Ascending aorta (tissue), 2 donors: ENCODE results near the gene HECW1. TPM values are rescaled to one million over a fixed set of nuclear protein-coding genes. Genes with fewer than 3 reads are reported as not detected.

ENCODE experiments used
- DNase-seq, 2 donors: peaks; one replicate each; pipeline ENCODE4 v3.0.0-alpha.2; 2019; ENCODE audit warnings: low spot score in 2 of 2
- H3K27ac ChIP-seq, 2 donors: fragments of 200-600 bp; sonication (generic); one replicate each; pipeline ENCODE4 v1.5.1; 2016 to 2017; ENCODE audit warnings: mild to moderate bottlenecking in 1 of 2
- H3K27me3 ChIP-seq: fragments of 200-600 bp; sonication (generic); one replicate; pipeline ENCODE4 v1.5.1; 2017
- H3K36me3 ChIP-seq, 2 donors: fragments of 200-600 bp; sonication (generic); one replicate each; pipeline ENCODE4 v1.5.1; 2016
- H3K4me1 ChIP-seq, 2 donors: fragments of 200-600 bp; sonication (generic); one replicate each; pipeline ENCODE4 v1.5.1; 2016 to 2017; ENCODE audit warnings: mild to moderate bottlenecking in 1 of 2
- H3K4me3 ChIP-seq, 2 donors: fragments of 200-600 bp; sonication (generic); one replicate each; pipeline ENCODE4 v1.5.1; 2016 to 2017; ENCODE audit warnings: mild to moderate bottlenecking in 1 of 2
- H3K9me3 ChIP-seq, 2 donors: fragments of 200-600 bp; sonication (generic); one replicate each; pipeline ENCODE4 v1.5.1; 2016
- CTCF ChIP-seq, 3 experiments: fragments of 200-600 bp in 2 of 3; fragments of 450-650 bp in 1 of 3; sonication (generic) in 2 of 3; IDR thresholded peaks; one replicate each; pipeline ENCODE4 v1.5.1; 2016 to 2019; ENCODE audit warnings: antibody characterized with exemption in 3 of 3, mild to moderate bottlenecking in 1 of 3, moderate library complexity in 1 of 3
- intact Hi-C: fragments of 100-400 bp; cut with DNase I; formaldehyde crosslinking; loops from one replicate; pipeline ENCODE4 v1.15.1; 2023
- total RNA-seq: library from RNA; depleted of rRNA; stranded (reverse); fragments of >200 nt; gene quantifications from one replicate; pipeline ENCODE4 v1.1.0, GENCODE V29; 2016

The HECW1 gene
- total RNA-seq, 1 donor from 2014 or later = not detected

GRCh38 chr7:43232366-43232765 lies 119.9 kb downstream of the HECW1 start:
- intact Hi-C loops = no loop called here
- Histone ChIP-seq H3K36me3 (no peaks in the 10 kb centered on the region), H3K9me3 (no peaks in the 10 kb centered on the region), H3K27me3 (no peaks in the 10 kb centered on the region), H3K4me1 (no peaks in the 10 kb centered on the region), H3K27ac (no peak overlapping the region), H3K4me3 (no peak overlapping the region)
- TF ChIP-seq CTCF (IDR thresholded peaks at IDR 0.05) = no peak
- DNase-seq = no peak

- Histone ChIP-seq H3K9me3 (no peaks in the 10 kb centered on the region), H3K27ac (no peak overlapping the region), H3K36me3 (no peaks in the 10 kb centered on the region), H3K27me3 (no peaks in the 10 kb centered on the region), H3K4me1 (no peaks in the 10 kb centered on the region), H3K4me3 (no peak overlapping the region)
- no peak for DNase-seq
- intact Hi-C loops = no loop called here
- no peak for TF ChIP-seq CTCF (IDR thresholded peaks at IDR 0.05)
Observed at GRCh38 chr7:43234073-43234472, 121.6 kb downstream of the HECW1 start.

GRCh38 chr7:43234968-43235367 lies 122.5 kb downstream of the HECW1 start:
- no peaks in the 10 kb centered on the region for H3K9me3 ChIP-seq
- no peak for DNase-seq
- no peak overlapping the region for H3K4me3 ChIP-seq
- no peaks in the 10 kb centered on the region for H3K36me3 ChIP-seq
- H3K27ac ChIP-seq = no peak overlapping the region
- H3K4me1 ChIP-seq = no peaks in the 10 kb centered on the region
- intact Hi-C loops = no loop called here
- no peak for TF ChIP-seq CTCF (IDR thresholded peaks at IDR 0.05)
- no peaks in the 10 kb centered on the region for H3K27me3 ChIP-seq

- Histone ChIP-seq H3K36me3 (no peaks in the 10 kb centered on the region), H3K9me3 (no peaks in the 10 kb centered on the region)
- TF ChIP-seq CTCF (IDR thresholded peaks at IDR 0.05) = no peak
Observed at GRCh38 chr7:43240565-43240964, 128.1 kb downstream of the HECW1 start.

GRCh38 chr7:43242628-43243255 lies 130.3 kb downstream of the HECW1 start:
- intact Hi-C loops = no loop called here
- Histone ChIP-seq H3K27me3 (no peaks in the 10 kb centered on the region), H3K9me3 (no peaks in the 10 kb centered on the region), H3K36me3 (no peaks in the 10 kb centered on the region), H3K4me1 (no peaks in the 10 kb centered on the region), H3K4me3 (no peak overlapping the region), H3K27ac (no peak overlapping the region)
- no peak for TF ChIP-seq CTCF (IDR thresholded peaks at IDR 0.05)
- no peak for DNase-seq

More at GRCh38 chr7:43240565-43240964, 128.1 kb downstream of the HECW1 start:
- no peaks in the 10 kb centered on the region for H3K27me3 ChIP-seq
- H3K4me1 ChIP-seq = no peaks in the 10 kb centered on the region
- no peak overlapping the region for H3K27ac ChIP-seq
- no peak overlapping the region for H3K4me3 ChIP-seq
- intact Hi-C loops = no loop called here
- DNase-seq = no peak

GRCh38 chr7:43244232-43244631 lies 131.8 kb downstream of the HECW1 start:
- Histone ChIP-seq H3K27me3 (no peaks in the 10 kb centered on the region), H3K27ac (no peak overlapping the region), H3K36me3 (no peaks in the 10 kb centered on the region), H3K4me1 (no peaks in the 10 kb centered on the region), H3K9me3 (no peaks in the 10 kb centered on the region), H3K4me3 (no peak overlapping the region)
- no peak for TF ChIP-seq CTCF (IDR thresholded peaks at IDR 0.05)
- DNase-seq = no peak
- intact Hi-C loops = no loop called here
